Fibroblast of the aortic adventitia (primary cell): ENCODE measurements around the gene CD37. TPM values are rescaled to one million over a fixed set of nuclear protein-coding genes. Genes with fewer than 3 reads are reported as not detected.

ENCODE experiments used
- DNase-seq: peaks from one replicate; pipeline ENCODE4 v3.0.0-alpha.2; 2010; ENCODE audit warnings: low read depth
- H3K4me3 ChIP-seq: 2 replicates; pipeline ENCODE4 v1.5.1; 2011; ENCODE audit warnings: low read depth, mild to moderate bottlenecking, control low read depth, low read length, moderate library complexity
- small RNA-seq: library from RNA; depleted of rRNA; stranded (forward); fragments of <200 nt; gene quantifications from one replicate; pipeline ENCODE3, GENCODE V24; 2012
- total RNA-seq: library from RNA; depleted of rRNA; stranded (reverse); fragments of >200 nt; gene quantifications from 2 replicates; pipeline ENCODE4 v1.2.3, GENCODE V29; 2012; ENCODE audit warnings: low replicate concordance
- TF ChIP-seq, protein P1 (sequence below): IDR thresholded peaks from 2 replicates; pipeline ENCODE4 v1.5.1; 2011; ENCODE audit warnings: mild to moderate bottlenecking, low read length, control low read depth, inconsistent platforms; ENCODE audit not compliant: insufficient read depth

CD37 gene
- total RNA-seq, 1 donor = not detected

DNA sequence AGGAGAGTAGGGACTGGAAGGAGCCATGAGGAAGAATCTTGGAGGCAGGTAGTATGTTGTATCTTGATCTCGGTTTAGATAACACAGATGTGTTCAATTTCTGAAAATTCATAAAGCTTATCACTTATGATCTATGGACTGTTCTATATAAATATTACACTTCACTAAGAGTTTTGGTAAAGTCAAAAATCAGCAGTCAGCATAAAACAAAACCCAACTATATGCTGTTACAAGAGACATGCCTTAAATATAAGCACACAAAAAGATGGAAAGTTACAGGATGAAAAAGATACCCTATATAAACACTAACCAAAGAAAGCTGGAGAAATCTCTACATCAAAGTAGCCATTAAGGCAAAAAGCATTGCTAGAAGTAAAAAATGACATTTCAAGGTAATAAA, 48.4 kb downstream of the CD37 start:
- TF ChIP-seq, protein P1, sequence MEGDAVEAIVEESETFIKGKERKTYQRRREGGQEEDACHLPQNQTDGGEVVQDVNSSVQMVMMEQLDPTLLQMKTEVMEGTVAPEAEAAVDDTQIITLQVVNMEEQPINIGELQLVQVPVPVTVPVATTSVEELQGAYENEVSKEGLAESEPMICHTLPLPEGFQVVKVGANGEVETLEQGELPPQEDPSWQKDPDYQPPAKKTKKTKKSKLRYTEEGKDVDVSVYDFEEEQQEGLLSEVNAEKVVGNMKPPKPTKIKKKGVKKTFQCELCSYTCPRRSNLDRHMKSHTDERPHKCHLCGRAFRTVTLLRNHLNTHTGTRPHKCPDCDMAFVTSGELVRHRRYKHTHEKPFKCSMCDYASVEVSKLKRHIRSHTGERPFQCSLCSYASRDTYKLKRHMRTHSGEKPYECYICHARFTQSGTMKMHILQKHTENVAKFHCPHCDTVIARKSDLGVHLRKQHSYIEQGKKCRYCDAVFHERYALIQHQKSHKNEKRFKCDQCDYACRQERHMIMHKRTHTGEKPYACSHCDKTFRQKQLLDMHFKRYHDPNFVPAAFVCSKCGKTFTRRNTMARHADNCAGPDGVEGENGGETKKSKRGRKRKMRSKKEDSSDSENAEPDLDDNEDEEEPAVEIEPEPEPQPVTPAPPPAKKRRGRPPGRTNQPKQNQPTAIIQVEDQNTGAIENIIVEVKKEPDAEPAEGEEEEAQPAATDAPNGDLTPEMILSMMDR = no peak
- H3K4me3 ChIP-seq = no peak overlapping the region
- DNase-seq = no peak

DNA sequence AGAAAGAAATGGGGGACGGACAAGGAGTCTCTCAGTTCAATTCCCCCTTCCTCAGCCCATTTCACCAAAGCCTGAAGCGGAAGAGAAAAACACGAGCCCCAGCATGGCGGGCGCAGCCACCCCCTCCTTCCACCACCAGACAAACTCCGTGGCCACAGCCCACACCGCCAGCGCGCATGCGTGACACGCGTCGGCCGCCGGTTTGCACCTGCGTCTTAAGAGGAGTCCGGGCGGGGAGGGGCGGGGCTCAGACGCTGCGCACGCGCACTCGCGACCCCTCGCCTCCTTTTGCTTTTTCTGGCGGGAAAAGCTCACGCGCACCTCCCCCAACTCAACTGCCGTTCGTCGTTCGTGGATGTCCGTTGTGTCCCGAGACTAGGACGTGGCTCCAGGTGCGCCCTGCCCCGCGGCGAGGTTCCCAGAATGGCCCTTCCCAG, 52.7 kb downstream of the CD37 start, which contains the start of gene KASH5:
KASH5 (plus strand) TSS at position 314 of the 437 bp plus-strand sequence. CDS start 2,635 bp downstream, outside the sequence.
- DNase-seq = no peak
- no peak within 1 kb of the TSS for H3K4me3 ChIP-seq
- TF ChIP-seq, protein P1 = no peak

DNA sequence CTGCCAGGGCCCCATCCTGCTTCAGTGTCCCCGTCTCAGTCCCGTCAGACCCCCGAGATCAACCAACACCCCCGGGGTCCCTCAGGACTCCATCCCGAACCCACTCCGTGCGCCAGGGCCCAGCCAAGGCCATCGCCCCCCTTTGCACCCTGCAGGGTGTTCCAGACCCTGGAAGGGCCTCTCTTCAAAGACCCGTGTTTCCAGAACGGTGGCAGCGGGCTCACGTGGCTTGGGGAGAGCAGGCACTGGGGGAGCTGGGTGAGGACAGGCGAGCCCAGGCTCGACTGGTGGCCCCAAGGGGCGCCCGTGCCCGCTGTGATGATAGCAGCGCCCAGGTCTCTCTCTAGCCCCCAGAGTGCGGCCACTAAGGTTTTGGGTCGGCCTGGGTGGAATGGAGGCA, 54.2 kb downstream of the CD37 start:
- no peak for DNase-seq
- H3K4me3 ChIP-seq = no peak overlapping the region
- TF ChIP-seq, protein P1 = no peak

Small RNAs within 50 kb of the gene (small RNA-seq; reads per million reads assigned to genes)
- gene MIR4324 = not detected

Other genes with a start within 250 kb of the CD37 start
- 111 and 129 TPM in 2 replicates for gene SNRNP70, start 250.0 kb upstream of the CD37 start, total RNA-seq
- 2.2 and 3.7 TPM in 2 replicates for gene LIN7B, start 221.0 kb upstream of the CD37 start, total RNA-seq
- gene C19orf73, start 216.3 kb upstream of the CD37 start, total RNA-seq = 0.41 and 0.54 TPM in 2 replicates
- gene PPFIA3, start 215.9 kb upstream of the CD37 start, total RNA-seq = 0.99 and 2.4 TPM in 2 replicates
- not detected in 2 replicates for gene HRC, start 180.0 kb upstream of the CD37 start, total RNA-seq
- gene TRPM4, start 177.6 kb upstream of the CD37 start, total RNA-seq = 14.0 and 15.0 TPM in 2 replicates
- 0.09 TPM in 1 of 2 replicates, not detected in the other for gene SLC6A16, start 10.2 kb upstream of the CD37 start, total RNA-seq
- 19.2 and 22.3 TPM in 2 replicates for gene TEAD2, start 27.0 kb downstream of the CD37 start, total RNA-seq
- 0.18 TPM in 1 of 2 replicates, not detected in the other for gene DKKL1, start 28.5 kb downstream of the CD37 start, total RNA-seq
- not detected in 2 replicates for gene KASH5, start 52.8 kb downstream of the CD37 start, total RNA-seq
- gene PTH2, start 88.0 kb downstream of the CD37 start, total RNA-seq = not detected in 2 replicates
- not detected in 2 replicates for gene GFY, start 90.0 kb downstream of the CD37 start, total RNA-seq
- 0.49 TPM in 1 of 2 replicates, not detected in the other for gene SLC17A7, start 106.1 kb downstream of the CD37 start, total RNA-seq
- 80.6 and 151 TPM in 2 replicates for gene PIH1D1, start 116.4 kb downstream of the CD37 start, total RNA-seq
- 25.0 and 29.6 TPM in 2 replicates for gene ALDH16A1, start 117.8 kb downstream of the CD37 start, total RNA-seq
- gene FLT3LG, start 138.8 kb downstream of the CD37 start, total RNA-seq = 3.7 and 5.4 TPM in 2 replicates
- gene RPL13A, start 152.2 kb downstream of the CD37 start, total RNA-seq = 2,039 and 2,642 TPM in 2 replicates
- 2,258 and 4,425 TPM in 2 replicates for gene RPS11, start 161.0 kb downstream of the CD37 start, total RNA-seq
- 73.8 and 132 TPM in 2 replicates for gene FCGRT, start 177.3 kb downstream of the CD37 start, total RNA-seq
- 121 and 181 TPM in 2 replicates for gene RCN3, start 192.6 kb downstream of the CD37 start, total RNA-seq
- gene NOSIP, start 245.2 kb downstream of the CD37 start, total RNA-seq = 35.7 and 46.9 TPM in 2 replicates
- 0.27 and 0.57 TPM in 2 replicates for gene PRRG2, start 245.9 kb downstream of the CD37 start, total RNA-seq